Stimulated activated CD4-positive, alpha-beta T cell treated with anti-CD3 and anti-CD28 coated beads, Interleukin-4, amount 100 ng/mL, for 1 hour (primary cell): ENCODE data around the gene RASD1.
"Not testable (repeated sequence)": the region's sequence is repeated elsewhere in the genome, so short reads cannot be mapped to it uniquely, and the experiment has no call there.

Source experiments
- DNase-seq: peaks from one replicate; pipeline ENCODE4 v3.0.0-alpha.2; 2020

RASD1 gene

GRCh38 chr17:17468217-17469010, 27.8 kb downstream of the RASD1 start:
- no peak for DNase-seq

GRCh38 chr17:17467720-17468119, 28.5 kb downstream of the RASD1 start:
- DNase-seq, result no peak

- no peak for DNase-seq
Measured at GRCh38 chr17:17467016-17467415, 29.2 kb downstream of the RASD1 start.

- DNase-seq, result no peak
Measured at GRCh38 chr17:17466511-17466910, 29.7 kb downstream of the RASD1 start.

GRCh38 chr17:17465878-17466277, 30.3 kb downstream of the RASD1 start:
- DNase-seq, result not testable (repeated sequence)

GRCh38 chr17:17463821-17464220, 32.4 kb downstream of the RASD1 start:
- no peak for DNase-seq

GRCh38 chr17:17462048-17462824, 34.0 kb downstream of the RASD1 start:
- no peak for DNase-seq

- no peak for DNase-seq
Measured at GRCh38 chr17:17460038-17460437, 36.2 kb downstream of the RASD1 start.

- DNase-seq, result no peak
Measured at GRCh38 chr17:17457680-17458079, 38.5 kb downstream of the RASD1 start.

GRCh38 chr17:17456251-17456650, 39.9 kb downstream of the RASD1 start:
- no peak for DNase-seq

- DNase-seq, result no peak
Measured at GRCh38 chr17:17455173-17455572, 41.0 kb downstream of the RASD1 start.

- not testable (repeated sequence) for DNase-seq
Measured at GRCh38 chr17:17454700-17455099, 41.5 kb downstream of the RASD1 start.

GRCh38 chr17:17454276-17454675, 41.9 kb downstream of the RASD1 start:
- DNase-seq, result no peak

GRCh38 chr17:17453088-17453487, 43.1 kb downstream of the RASD1 start:
- no peak for DNase-seq

- no peak for DNase-seq
Measured at GRCh38 chr17:17448723-17449122, 47.5 kb downstream of the RASD1 start.

- no peak for DNase-seq
Measured at GRCh38 chr17:17448076-17448475, 48.1 kb downstream of the RASD1 start.

GRCh38 chr17:17447264-17447663, 48.9 kb downstream of the RASD1 start:
- no peak for DNase-seq

- DNase-seq, result no peak
Measured at GRCh38 chr17:17446666-17447155, 49.5 kb downstream of the RASD1 start.

GRCh38 chr17:17445925-17446665, 50.1 kb downstream of the RASD1 start:
- DNase-seq, result no peak

- no peak for DNase-seq
Measured at GRCh38 chr17:17445296-17445924, 50.8 kb downstream of the RASD1 start.
